ENCODE data around the gene ZNF107. TPM values are rescaled to one million over a fixed set of nuclear protein-coding genes. Genes with fewer than 3 reads are reported as not detected.

The ZNF107 gene
- total RNA-seq, 1 donor from 2014 or later = 50.5 TPM

DNA sequence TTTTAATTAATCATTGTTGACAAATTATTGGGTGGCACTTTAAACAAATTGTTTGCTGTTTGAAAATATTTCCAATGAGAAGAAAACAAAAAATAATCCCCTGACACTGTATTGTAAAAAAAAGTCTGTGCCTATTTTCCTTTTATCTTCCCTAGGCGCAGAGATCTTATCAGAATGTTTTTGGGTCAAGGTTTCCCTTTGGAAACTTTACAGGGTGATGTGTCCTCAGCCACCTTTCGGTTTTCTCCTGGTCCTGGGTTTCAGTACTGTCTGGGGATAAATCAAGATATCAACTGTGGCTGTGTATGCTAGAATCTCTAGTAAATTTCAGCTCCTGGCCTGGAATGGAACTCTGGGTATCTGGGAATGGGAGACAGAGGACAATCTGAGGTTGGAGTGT, 1.4 kb downstream of the ZNF107 start:
- H3K27ac Mint-ChIP-seq = peak overlapping the region; percentile 96
- peaks cover 5% of the 10 kb centered on the region for H3K9me3 Mint-ChIP-seq
- peak overlapping the region; percentile 98 for H3K4me3 Mint-ChIP-seq
- H3K27me3 Mint-ChIP-seq = no peaks in the 10 kb centered on the region
- ATAC-seq (ENCODE audit: low read depth) (no peak), DNase-seq (no peak)
- ChIA-PET CTCF (no interaction called here), POLR2A (interaction anchor here (0.6 to 4.1 kb wide), 7 partner anchors 9 to 361 kb away, joined by 3 to 35 read pairs (median 20); partner anchors contain the start of genes ERV3-1 and ZNF138)
- H3K4me1 Mint-ChIP-seq = peaks cover 64% of the 10 kb centered on the region
- H3K36me3 Mint-ChIP-seq (ENCODE audit: low read depth) = peaks cover 29% of the 10 kb centered on the region
- TF ChIP-seq, protein P1, sequence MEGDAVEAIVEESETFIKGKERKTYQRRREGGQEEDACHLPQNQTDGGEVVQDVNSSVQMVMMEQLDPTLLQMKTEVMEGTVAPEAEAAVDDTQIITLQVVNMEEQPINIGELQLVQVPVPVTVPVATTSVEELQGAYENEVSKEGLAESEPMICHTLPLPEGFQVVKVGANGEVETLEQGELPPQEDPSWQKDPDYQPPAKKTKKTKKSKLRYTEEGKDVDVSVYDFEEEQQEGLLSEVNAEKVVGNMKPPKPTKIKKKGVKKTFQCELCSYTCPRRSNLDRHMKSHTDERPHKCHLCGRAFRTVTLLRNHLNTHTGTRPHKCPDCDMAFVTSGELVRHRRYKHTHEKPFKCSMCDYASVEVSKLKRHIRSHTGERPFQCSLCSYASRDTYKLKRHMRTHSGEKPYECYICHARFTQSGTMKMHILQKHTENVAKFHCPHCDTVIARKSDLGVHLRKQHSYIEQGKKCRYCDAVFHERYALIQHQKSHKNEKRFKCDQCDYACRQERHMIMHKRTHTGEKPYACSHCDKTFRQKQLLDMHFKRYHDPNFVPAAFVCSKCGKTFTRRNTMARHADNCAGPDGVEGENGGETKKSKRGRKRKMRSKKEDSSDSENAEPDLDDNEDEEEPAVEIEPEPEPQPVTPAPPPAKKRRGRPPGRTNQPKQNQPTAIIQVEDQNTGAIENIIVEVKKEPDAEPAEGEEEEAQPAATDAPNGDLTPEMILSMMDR (IDR thresholded peaks at IDR 0.05) = no peak
- intact Hi-C loops (cut with micrococcal nuclease) = loop anchor here (2.0 to 5.0 kb wide), 5 partner anchors 45 to 741 kb away; partner anchors contain the start of gene ZNF680

DNA sequence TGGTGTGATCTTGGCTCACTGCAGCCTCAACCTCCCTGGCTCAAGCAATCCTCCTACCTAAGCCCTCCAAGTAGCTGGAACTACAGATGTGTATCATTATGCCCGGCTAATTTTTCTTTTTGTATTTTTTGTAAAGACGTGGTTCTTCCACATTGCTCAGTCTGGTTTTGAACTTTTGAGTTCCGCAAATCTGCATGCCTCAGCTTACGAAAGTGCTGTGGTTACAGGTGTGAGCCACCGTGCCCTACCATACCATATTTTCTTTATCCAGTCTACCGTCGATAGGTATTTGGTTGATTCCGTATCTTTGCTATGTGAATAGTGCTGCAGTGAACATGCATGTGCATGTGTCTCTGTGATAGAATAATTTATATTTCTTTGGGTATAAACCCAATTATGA, 6.5 kb downstream of the ZNF107 start:
- H3K4me1 Mint-ChIP-seq = peaks cover 88% of the 10 kb centered on the region
- peak overlapping the region; percentile 50 for H3K27ac Mint-ChIP-seq
- ATAC-seq (ENCODE audit: low read depth) (no peak), DNase-seq (no peak)
- ChIA-PET POLR2A (no interaction called here), CTCF (interaction anchor here (0.9 kb wide), 1 partner anchor 16 kb away, joined by 3 read pairs; no protein-coding TSS in a partner anchor)
- intact Hi-C loops (cut with micrococcal nuclease) = no loop called here
- no peak overlapping the region for H3K4me3 Mint-ChIP-seq
- TF ChIP-seq, protein P1 (IDR thresholded peaks at IDR 0.05) = no peak
- H3K27me3 Mint-ChIP-seq = no peaks in the 10 kb centered on the region
- peaks cover 53% of the 10 kb centered on the region for H3K36me3 Mint-ChIP-seq (ENCODE audit: low read depth)
- peaks cover 6% of the 10 kb centered on the region for H3K9me3 Mint-ChIP-seq

DNA sequence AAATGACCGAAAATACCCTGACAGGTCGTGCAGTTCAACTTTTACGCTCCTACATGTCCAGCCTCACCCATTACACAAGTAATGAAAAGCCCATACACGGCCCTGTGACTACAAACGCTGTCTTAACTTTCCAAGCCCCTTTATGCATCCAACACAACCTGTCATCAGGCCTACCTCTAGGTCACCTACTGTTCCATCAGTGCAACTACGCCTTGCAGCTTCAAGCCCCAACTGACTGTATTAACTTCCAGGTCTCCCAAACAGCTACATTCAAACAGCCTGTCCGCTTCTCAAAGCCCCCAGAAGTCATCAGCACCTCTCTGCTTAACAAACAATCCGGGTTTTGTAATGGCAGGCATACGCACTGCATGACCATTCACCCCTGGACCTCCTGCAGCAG, 19.2 kb downstream of the ZNF107 start:
- Mint-ChIP-seq H3K27ac (peak overlapping the region; percentile 99), H3K4me1 (peaks cover 56% of the 10 kb centered on the region), H3K36me3 (ENCODE audit: low read depth) (peaks cover 23% of the 10 kb centered on the region), H3K9me3 (peaks cover 19% of the 10 kb centered on the region), H3K4me3 (no peak overlapping the region), H3K27me3 (no peaks in the 10 kb centered on the region)
- intact Hi-C loops (cut with micrococcal nuclease) = loop anchor here (5.0 kb wide), 2 partner anchors 123 to 217 kb away; partner anchors contain the start of genes ZNF273 and ZNF680
- no peak for DNase-seq
- ATAC-seq (ENCODE audit: low read depth) = no peak
- TF ChIP-seq, protein P1 (IDR thresholded peaks at IDR 0.05) = no peak
- ChIA-PET POLR2A (interaction anchor here (5.2 kb wide), 1 partner anchor 19 kb away, joined by 35 read pairs; the partner anchor contains the start of gene ZNF107), CTCF (no interaction called here)

DNA sequence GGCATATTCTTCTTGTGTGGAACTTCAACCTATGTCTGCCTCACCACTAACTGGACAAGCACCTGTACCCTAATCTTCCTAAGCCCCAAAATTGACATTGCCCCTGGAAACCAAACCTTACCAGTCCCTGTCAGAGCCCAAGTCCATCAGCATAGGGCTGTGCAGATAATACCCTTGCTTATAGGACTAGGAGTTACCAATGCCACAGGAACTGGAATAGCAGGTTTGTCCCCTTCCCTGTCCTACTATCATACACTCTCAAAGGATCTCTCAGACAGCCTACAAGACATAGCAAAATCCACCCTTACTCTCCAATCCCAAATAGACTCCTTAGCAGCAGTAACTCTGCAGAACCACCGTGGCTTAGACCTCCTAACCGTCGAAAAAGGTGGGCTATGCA, 19.8 kb downstream of the ZNF107 start:
- Mint-ChIP-seq H3K4me3 (no peak overlapping the region), H3K27me3 (no peaks in the 10 kb centered on the region), H3K27ac (peak overlapping the region; percentile 99), H3K9me3 (peaks cover 19% of the 10 kb centered on the region), H3K4me1 (peaks cover 63% of the 10 kb centered on the region), H3K36me3 (ENCODE audit: low read depth) (peaks cover 28% of the 10 kb centered on the region)
- ChIA-PET CTCF (no interaction called here), POLR2A (interaction anchor here (0.6 to 5.2 kb wide), 3 partner anchors 17 to 321 kb away, joined by 5 to 35 read pairs (median 7); partner anchors contain the start of genes ERV3-1 and ZNF107)
- ATAC-seq (ENCODE audit: low read depth) = no peak
- TF ChIP-seq, protein P1 (IDR thresholded peaks at IDR 0.05) = no peak
- intact Hi-C loops (cut with micrococcal nuclease) = loop anchor here (1.0 to 5.0 kb wide), 3 partner anchors 16 to 217 kb away; partner anchors contain the start of genes ZNF273 and ZNF680
- DNase-seq = no peak

DNA sequence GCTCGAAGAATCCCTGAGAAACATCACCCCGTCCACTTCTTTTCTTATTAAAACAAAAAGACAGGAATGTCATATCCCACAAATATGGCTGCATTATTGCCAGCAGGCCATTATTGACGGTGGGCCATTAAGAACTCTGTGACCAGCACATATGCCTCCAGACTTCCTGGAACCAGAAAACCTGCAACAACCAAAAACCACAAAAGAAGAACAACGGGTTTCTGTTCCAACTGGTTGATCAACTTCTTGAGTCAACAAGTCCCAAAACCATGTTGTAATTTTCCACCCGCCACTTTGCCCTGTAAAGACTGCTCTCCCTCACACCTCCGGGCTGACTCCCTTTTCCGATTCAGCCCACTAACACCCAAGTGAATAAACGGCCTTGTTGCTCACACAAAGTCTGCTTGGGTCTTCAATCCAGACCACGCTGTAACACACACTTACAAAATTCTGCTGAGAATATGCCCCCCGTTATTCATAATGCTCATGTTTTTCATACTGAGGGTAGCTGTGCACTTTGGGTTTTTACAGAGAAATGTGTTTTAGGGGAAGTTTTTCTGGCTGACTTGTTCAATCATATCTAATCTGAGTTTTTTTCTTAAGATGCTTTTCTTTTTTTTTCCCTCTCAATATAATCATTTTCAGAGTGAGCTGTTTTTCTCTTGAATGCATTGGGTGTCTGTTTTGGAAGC, 20.7 kb downstream of the ZNF107 start:
- Mint-ChIP-seq H3K9me3 (peaks cover 20% of the 10 kb centered on the region), H3K4me1 (peaks cover 70% of the 10 kb centered on the region), H3K36me3 (ENCODE audit: low read depth) (peaks cover 36% of the 10 kb centered on the region), H3K27me3 (no peaks in the 10 kb centered on the region), H3K4me3 (peak overlapping the region; percentile 79), H3K27ac (peak overlapping the region; percentile 99)
- CTCF ChIA-PET = no interaction called here
- TF ChIP-seq, protein P1 (IDR thresholded peaks at IDR 0.05) = no peak
- DNase-seq (peak; percentile 29), ATAC-seq (ENCODE audit: low read depth) (peak; percentile 84)
- POLR2A ChIA-PET = interaction anchor here (0.9 to 5.2 kb wide), 9 partner anchors 9 to 379 kb away, joined by 3 to 35 read pairs (median 5); partner anchors contain the start of genes ERV3-1, ZNF107, ZNF138 and ZNF680
- intact Hi-C loops (cut with micrococcal nuclease) = loop anchor here (1.0 to 5.0 kb wide), 3 partner anchors 17 to 216 kb away; partner anchors contain the start of genes ZNF273 and ZNF680

All from activated B cell treated with CpG ODN at 0.5 μM for 24 hours (primary cell).